22Rv1 (cell line): ENCODE measurements around the gene RNF181.
"Not testable (repeated sequence)": the region's sequence is repeated elsewhere in the genome, so short reads cannot be mapped to it uniquely, and the experiment has no call there.

Experiments
- H3K27ac ChIP-seq: fragments of 450-650 bp; 2 replicates; pipeline ENCODE4 v1.5.1; 2017
- ZFX ChIP-seq: fragments of 450-650 bp; IDR thresholded peaks from 2 replicates; pipeline ENCODE4 v1.6.1; 2017; ENCODE audit warnings: antibody characterized with exemption, borderline replicate concordance
- TF ChIP-seq, protein P1 (sequence below): fragments of 450-650 bp; IDR thresholded peaks from 2 replicates; pipeline ENCODE4 v1.5.1; 2017; ENCODE audit warnings: mild to moderate bottlenecking

The RNF181 gene

GRCh38 chr2:85589982-85590791 is 5.4 kb upstream of the RNF181 start:
- TF ChIP-seq ZFX = no peak
- TF ChIP-seq, protein P1, sequence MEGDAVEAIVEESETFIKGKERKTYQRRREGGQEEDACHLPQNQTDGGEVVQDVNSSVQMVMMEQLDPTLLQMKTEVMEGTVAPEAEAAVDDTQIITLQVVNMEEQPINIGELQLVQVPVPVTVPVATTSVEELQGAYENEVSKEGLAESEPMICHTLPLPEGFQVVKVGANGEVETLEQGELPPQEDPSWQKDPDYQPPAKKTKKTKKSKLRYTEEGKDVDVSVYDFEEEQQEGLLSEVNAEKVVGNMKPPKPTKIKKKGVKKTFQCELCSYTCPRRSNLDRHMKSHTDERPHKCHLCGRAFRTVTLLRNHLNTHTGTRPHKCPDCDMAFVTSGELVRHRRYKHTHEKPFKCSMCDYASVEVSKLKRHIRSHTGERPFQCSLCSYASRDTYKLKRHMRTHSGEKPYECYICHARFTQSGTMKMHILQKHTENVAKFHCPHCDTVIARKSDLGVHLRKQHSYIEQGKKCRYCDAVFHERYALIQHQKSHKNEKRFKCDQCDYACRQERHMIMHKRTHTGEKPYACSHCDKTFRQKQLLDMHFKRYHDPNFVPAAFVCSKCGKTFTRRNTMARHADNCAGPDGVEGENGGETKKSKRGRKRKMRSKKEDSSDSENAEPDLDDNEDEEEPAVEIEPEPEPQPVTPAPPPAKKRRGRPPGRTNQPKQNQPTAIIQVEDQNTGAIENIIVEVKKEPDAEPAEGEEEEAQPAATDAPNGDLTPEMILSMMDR = no peak
- H3K27ac ChIP-seq = no peak overlapping the region

GRCh38 chr2:85590950-85591349 is 4.6 kb upstream of the RNF181 start:
- H3K27ac ChIP-seq = no peak overlapping the region
- TF ChIP-seq, protein P1 = no peak
- no peak for TF ChIP-seq ZFX

DNA sequence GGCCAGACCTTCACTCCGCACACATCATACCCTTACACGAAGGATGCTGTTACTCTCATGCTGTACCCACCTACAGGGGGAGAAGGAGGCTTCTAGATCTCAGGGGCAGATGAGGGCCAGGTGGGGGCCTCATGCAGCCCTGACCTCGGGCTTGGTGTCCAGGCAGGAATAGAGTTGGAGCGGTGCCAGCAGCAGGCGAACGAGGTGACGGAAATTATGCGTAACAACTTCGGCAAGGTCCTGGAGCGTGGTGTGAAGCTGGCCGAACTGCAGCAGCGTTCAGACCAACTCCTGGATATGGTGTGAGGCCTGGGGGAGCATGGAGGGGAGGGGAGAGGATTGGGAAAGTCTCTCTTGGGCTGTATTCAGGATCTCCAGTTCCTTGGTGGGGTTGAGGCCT is 4.0 kb upstream of the RNF181 start:
- no peak for TF ChIP-seq ZFX
- TF ChIP-seq, protein P1 = no peak
- H3K27ac ChIP-seq = no peak overlapping the region

DNA sequence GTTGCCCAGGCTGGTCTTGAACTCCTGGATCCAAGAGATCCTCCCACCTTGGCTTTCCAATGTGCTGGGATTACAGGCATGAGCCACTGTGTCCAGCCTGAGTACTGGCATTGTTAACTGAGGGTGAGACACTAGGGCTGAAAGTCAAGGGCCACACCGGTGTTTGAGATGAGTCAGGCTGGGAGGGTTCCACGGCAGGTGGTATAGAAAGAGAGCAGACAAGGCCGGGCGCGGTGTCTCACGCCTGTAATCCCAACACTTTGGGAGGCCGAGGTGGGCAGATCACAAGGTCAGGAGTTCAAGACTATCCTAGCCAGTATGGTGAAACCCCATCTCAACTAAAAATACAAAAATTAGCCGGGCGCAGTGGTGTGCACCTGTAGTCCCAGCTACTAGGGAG is 3.2 kb upstream of the RNF181 start:
- not testable (repeated sequence) for H3K27ac ChIP-seq

GRCh38 chr2:85593023-85593422 is 2.5 kb upstream of the RNF181 start:
- TF ChIP-seq, protein P1 = no peak
- TF ChIP-seq ZFX = no peak
- H3K27ac ChIP-seq = no peak overlapping the region

GRCh38 chr2:85594715-85595300 is 737 bp upstream of the RNF181 start:
- TF ChIP-seq ZFX = no peak
- peak overlapping the region; percentile 86 for H3K27ac ChIP-seq

DNA sequence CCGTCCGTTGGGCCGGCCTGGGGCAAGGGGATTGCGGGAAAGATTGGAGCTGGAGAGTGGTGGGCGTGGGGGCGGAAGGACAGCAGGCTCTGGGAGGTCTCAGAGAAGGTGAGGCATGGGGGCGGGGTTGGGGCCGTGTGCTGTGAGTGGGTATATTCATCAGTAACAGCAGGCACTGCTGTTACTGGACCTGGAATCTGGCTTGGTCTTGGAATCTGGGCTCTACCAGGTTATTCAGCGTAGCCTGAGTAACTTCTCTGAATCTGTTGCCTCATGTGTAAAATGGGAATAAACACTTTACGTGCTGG is 435 bp downstream of the RNF181 start:
- peak overlapping the region; percentile 86 for H3K27ac ChIP-seq
- TF ChIP-seq ZFX = no peak
- TF ChIP-seq, protein P1 = no peak

DNA sequence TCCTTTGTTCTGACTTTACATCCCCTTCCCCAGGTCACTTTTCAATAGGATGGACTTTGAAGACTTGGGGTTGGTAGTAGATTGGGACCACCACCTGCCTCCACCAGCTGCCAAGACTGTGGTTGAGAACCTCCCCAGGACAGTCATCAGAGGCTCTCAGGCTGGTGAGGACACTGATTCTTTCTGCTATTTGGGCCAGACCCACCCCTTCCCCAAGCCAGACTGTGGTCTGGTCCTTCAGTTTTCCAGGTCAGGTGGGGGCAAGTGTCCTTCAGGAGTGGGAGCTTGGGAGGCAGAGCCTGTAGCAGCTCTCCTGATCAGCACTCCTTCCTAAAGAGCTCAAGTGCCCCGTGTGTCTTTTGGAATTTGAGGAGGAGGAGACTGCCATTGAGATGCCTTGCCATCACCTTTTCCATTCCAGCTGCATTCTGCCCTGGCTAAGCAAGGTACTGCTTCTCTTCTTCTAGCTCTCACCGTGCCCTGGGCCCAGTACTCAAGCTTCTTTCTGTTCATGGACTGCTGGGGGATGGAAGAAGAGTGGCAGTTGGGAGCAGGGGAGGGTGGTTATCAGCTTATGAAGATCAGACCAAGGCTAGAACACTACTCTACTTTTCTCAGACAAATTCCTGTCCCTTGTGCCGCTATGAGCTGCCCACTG is 1.1 kb downstream of the RNF181 start:
- no peak overlapping the region for H3K27ac ChIP-seq
- no peak for TF ChIP-seq ZFX
- TF ChIP-seq, protein P1 = no peak
